ENCODE results near the gene ANXA9.

The ANXA9 gene

GRCh38 chr1:150997949-150998348, 15.9 kb downstream of the ANXA9 start:
- Histone ChIP-seq H3K27me3 (ENCODE audit: insufficient read depth, low read length) (no peaks in the 10 kb centered on the region), H3K27ac (ENCODE audit: low read length) (no peak overlapping the region), H3K9ac (ENCODE audit: low read depth, low read length) (no peak overlapping the region), H3K36me3 (ENCODE audit: insufficient read depth, low read depth, low read length) (no peaks in the 10 kb centered on the region), H3K9me3 (ENCODE audit: insufficient read depth, low read depth, low read length) (no peaks in the 10 kb centered on the region), H3K4me1 (ENCODE audit: insufficient read depth, low read length) (peaks cover 3% of the 10 kb centered on the region; the same call in 1 of the 2 replicates), H3K4me3 (ENCODE audit: low read length) (no peak overlapping the region)

- H3K4me1 ChIP-seq (ENCODE audit: insufficient read depth, low read length), result peaks cover 3% of the 10 kb centered on the region; the same call in 1 of the 2 replicates
- no peak overlapping the region for H3K9ac ChIP-seq (ENCODE audit: low read depth, low read length)
These were observed 17.1 kb downstream of the ANXA9 start for GRCh38 chr1:150999051-150999674.

GRCh38 chr1:150999926-151000325, 17.8 kb downstream of the ANXA9 start:
- Histone ChIP-seq H3K27me3 (ENCODE audit: insufficient read depth, low read length) (no peaks in the 10 kb centered on the region), H3K36me3 (ENCODE audit: insufficient read depth, low read depth, low read length) (no peaks in the 10 kb centered on the region), H3K27ac (ENCODE audit: low read length) (no peak overlapping the region), H3K9me3 (ENCODE audit: insufficient read depth, low read depth, low read length) (no peaks in the 10 kb centered on the region), H3K4me1 (ENCODE audit: insufficient read depth, low read length) (peaks cover 3% of the 10 kb centered on the region; the same call in 1 of the 2 replicates), H3K4me3 (ENCODE audit: low read length) (no peak overlapping the region), H3K9ac (ENCODE audit: low read depth, low read length) (no peak overlapping the region)

More at GRCh38 chr1:150999051-150999674, 17.1 kb downstream of the ANXA9 start:
- Histone ChIP-seq H3K9me3 (ENCODE audit: insufficient read depth, low read depth, low read length) (no peaks in the 10 kb centered on the region), H3K27ac (ENCODE audit: low read length) (no peak overlapping the region), H3K27me3 (ENCODE audit: insufficient read depth, low read length) (no peaks in the 10 kb centered on the region), H3K4me3 (ENCODE audit: low read length) (no peak overlapping the region), H3K36me3 (ENCODE audit: insufficient read depth, low read depth, low read length) (no peaks in the 10 kb centered on the region)

GRCh38 chr1:151000408-151000807, 18.3 kb downstream of the ANXA9 start:
- no peaks in the 10 kb centered on the region for H3K27me3 ChIP-seq (ENCODE audit: insufficient read depth, low read length)
- no peak overlapping the region for H3K9ac ChIP-seq (ENCODE audit: low read depth, low read length)
- peaks cover 3% of the 10 kb centered on the region for H3K4me1 ChIP-seq (ENCODE audit: insufficient read depth, low read length)
- H3K9me3 ChIP-seq (ENCODE audit: insufficient read depth, low read depth, low read length), result no peaks in the 10 kb centered on the region
- no peak overlapping the region for H3K27ac ChIP-seq (ENCODE audit: low read length)
- no peaks in the 10 kb centered on the region for H3K36me3 ChIP-seq (ENCODE audit: insufficient read depth, low read depth, low read length)
- no peak overlapping the region for H3K4me3 ChIP-seq (ENCODE audit: low read length)

GRCh38 chr1:151001602-151002001, 19.5 kb downstream of the ANXA9 start:
- Histone ChIP-seq H3K27me3 (ENCODE audit: insufficient read depth, low read length) (no peaks in the 10 kb centered on the region), H3K27ac (ENCODE audit: low read length) (no peak overlapping the region), H3K9ac (ENCODE audit: low read depth, low read length) (no peak overlapping the region), H3K36me3 (ENCODE audit: insufficient read depth, low read depth, low read length) (no peaks in the 10 kb centered on the region), H3K4me1 (ENCODE audit: insufficient read depth, low read length) (peaks cover 8% of the 10 kb centered on the region), H3K9me3 (ENCODE audit: insufficient read depth, low read depth, low read length) (no peaks in the 10 kb centered on the region), H3K4me3 (ENCODE audit: low read length) (no peak overlapping the region)

GRCh38 chr1:151002051-151002450, 20.0 kb downstream of the ANXA9 start:
- no peak overlapping the region for H3K27ac ChIP-seq (ENCODE audit: low read length)

GRCh38 chr1:151002611-151003010, 20.5 kb downstream of the ANXA9 start:
- Histone ChIP-seq H3K9ac (ENCODE audit: low read depth, low read length) (no peak overlapping the region), H3K36me3 (ENCODE audit: insufficient read depth, low read depth, low read length) (no peaks in the 10 kb centered on the region), H3K9me3 (ENCODE audit: insufficient read depth, low read depth, low read length) (no peaks in the 10 kb centered on the region), H3K4me1 (ENCODE audit: insufficient read depth, low read length) (peaks cover 10% of the 10 kb centered on the region), H3K27me3 (ENCODE audit: insufficient read depth, low read length) (no peaks in the 10 kb centered on the region), H3K4me3 (ENCODE audit: low read length) (no peak overlapping the region), H3K27ac (ENCODE audit: low read length) (no peak overlapping the region)

More at GRCh38 chr1:151002051-151002450, 20.0 kb downstream of the ANXA9 start:
- Histone ChIP-seq H3K4me1 (ENCODE audit: insufficient read depth, low read length) (peaks cover 8% of the 10 kb centered on the region), H3K9ac (ENCODE audit: low read depth, low read length) (no peak overlapping the region), H3K4me3 (ENCODE audit: low read length) (no peak overlapping the region), H3K9me3 (ENCODE audit: insufficient read depth, low read depth, low read length) (no peaks in the 10 kb centered on the region), H3K36me3 (ENCODE audit: insufficient read depth, low read depth, low read length) (no peaks in the 10 kb centered on the region), H3K27me3 (ENCODE audit: insufficient read depth, low read length) (no peaks in the 10 kb centered on the region)

- H3K9ac ChIP-seq (ENCODE audit: low read depth, low read length), result no peak overlapping the region
- H3K27ac ChIP-seq (ENCODE audit: low read length), result no peak overlapping the region
- no peaks in the 10 kb centered on the region for H3K27me3 ChIP-seq (ENCODE audit: insufficient read depth, low read length)
- H3K36me3 ChIP-seq (ENCODE audit: insufficient read depth, low read depth, low read length), result no peaks in the 10 kb centered on the region
- H3K9me3 ChIP-seq (ENCODE audit: insufficient read depth, low read depth, low read length), result no peaks in the 10 kb centered on the region
- peaks cover 15% of the 10 kb centered on the region for H3K4me1 ChIP-seq (ENCODE audit: insufficient read depth, low read length)
- H3K4me3 ChIP-seq (ENCODE audit: low read length), result no peak overlapping the region
These were observed 21.1 kb downstream of the ANXA9 start for GRCh38 chr1:151003180-151003579.

- Histone ChIP-seq H3K9me3 (ENCODE audit: insufficient read depth, low read depth, low read length) (no peaks in the 10 kb centered on the region), H3K27ac (ENCODE audit: low read length) (no peak overlapping the region), H3K4me1 (ENCODE audit: insufficient read depth, low read length) (peaks cover 20% of the 10 kb centered on the region), H3K27me3 (ENCODE audit: insufficient read depth, low read length) (no peaks in the 10 kb centered on the region), H3K9ac (ENCODE audit: low read depth, low read length) (peak overlapping the region; percentile 65; the same call in 1 of the 2 replicates), H3K36me3 (ENCODE audit: insufficient read depth, low read depth, low read length) (no peaks in the 10 kb centered on the region), H3K4me3 (ENCODE audit: low read length) (peak overlapping the region; percentile 61)
These were observed 23.7 kb downstream of the ANXA9 start for GRCh38 chr1:151005729-151006319.

- Histone ChIP-seq H3K4me3 (ENCODE audit: low read length) (peak within 1 kb of the TSS; percentile 92), H3K27me3 (ENCODE audit: insufficient read depth, low read length) (no peaks in the 10 kb centered on the region), H3K27ac (ENCODE audit: low read length) (peak within 1 kb of the TSS; percentile 9), H3K9me3 (ENCODE audit: insufficient read depth, low read depth, low read length) (no peaks in the 10 kb centered on the region), H3K36me3 (ENCODE audit: insufficient read depth, low read depth, low read length) (no peaks in the 10 kb centered on the region), H3K9ac (ENCODE audit: low read depth, low read length) (peak within 1 kb of the TSS; percentile 65; the same call in 1 of the 2 replicates), H3K4me1 (ENCODE audit: insufficient read depth, low read length) (peaks cover 20% of the 10 kb centered on the region)
These were observed 24.4 kb downstream of the ANXA9 start, which contains the start of gene MINDY1 for GRCh38 chr1:151006327-151007052. Gene MINDY1, minus strand, starts transcription at chr1:151006902. Its CDS starts 4,285 bp downstream, at chr1:151002617.

- no peak overlapping the region for H3K27ac ChIP-seq (ENCODE audit: low read length)
- no peaks in the 10 kb centered on the region for H3K9me3 ChIP-seq (ENCODE audit: insufficient read depth, low read depth, low read length)
- H3K36me3 ChIP-seq (ENCODE audit: insufficient read depth, low read depth, low read length), result no peaks in the 10 kb centered on the region
- H3K4me1 ChIP-seq (ENCODE audit: insufficient read depth, low read length), result peaks cover 20% of the 10 kb centered on the region
- peak overlapping the region; percentile 35; the same call in 1 of the 2 replicates for H3K9ac ChIP-seq (ENCODE audit: low read depth, low read length)
- peak overlapping the region; percentile 92 for H3K4me3 ChIP-seq (ENCODE audit: low read length)
- no peaks in the 10 kb centered on the region for H3K27me3 ChIP-seq (ENCODE audit: insufficient read depth, low read length)
These were observed 25.8 kb downstream of the ANXA9 start for GRCh38 chr1:151007853-151008243.

Data from iPS-20b (cell line).